ENCODE data around the gene EEF1AKMT3.

The EEF1AKMT3 gene

DNA sequence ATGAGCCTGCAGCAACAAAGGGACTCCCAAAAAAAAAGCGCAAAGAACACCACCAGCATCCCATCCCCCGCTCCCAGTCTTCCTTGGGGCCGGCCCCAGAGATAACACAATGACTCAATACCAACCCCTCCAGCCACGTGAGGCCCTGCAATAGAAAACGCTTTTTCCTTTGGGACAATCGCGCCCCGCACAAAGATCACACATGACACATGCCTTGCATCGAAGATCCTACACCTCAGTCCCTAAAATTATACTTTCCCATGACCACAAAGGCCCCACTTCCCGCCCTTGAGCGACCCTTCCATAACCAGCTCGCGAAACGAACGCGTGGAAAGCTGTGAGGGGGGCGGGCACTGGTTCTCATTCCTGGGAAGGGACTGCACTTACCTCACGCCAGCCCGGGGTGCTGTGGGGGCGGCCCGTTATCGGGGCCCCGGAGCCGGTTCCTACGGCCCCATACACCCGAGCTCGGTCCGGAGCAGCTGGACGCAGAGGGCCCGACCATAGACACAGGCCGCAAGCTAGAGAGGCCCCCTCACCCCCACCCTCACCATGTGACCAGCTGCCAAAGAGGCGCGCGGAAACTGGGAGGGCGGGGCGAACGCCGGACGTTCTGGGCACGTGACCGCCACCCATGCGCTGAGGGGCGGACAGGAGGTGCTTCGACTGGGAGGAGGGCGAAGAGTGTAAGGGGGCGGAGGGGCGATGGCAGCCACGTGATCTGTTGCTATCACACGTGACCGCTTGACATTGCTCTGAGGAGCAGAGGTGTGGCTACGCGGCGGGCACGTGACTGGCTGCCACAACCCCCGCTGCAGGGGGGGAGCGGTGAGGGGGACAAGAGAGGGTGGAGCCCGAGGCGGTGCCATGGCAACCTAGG, 20.4 kb upstream of the EEF1AKMT3 start, which contains the start of gene CDK4:
CDK4 (minus strand) TSS at position 523 of the 880 bp plus-strand sequence. CDS start 593 bp downstream, outside the sequence.
- peak; percentile 100 for DNase-seq

DNA sequence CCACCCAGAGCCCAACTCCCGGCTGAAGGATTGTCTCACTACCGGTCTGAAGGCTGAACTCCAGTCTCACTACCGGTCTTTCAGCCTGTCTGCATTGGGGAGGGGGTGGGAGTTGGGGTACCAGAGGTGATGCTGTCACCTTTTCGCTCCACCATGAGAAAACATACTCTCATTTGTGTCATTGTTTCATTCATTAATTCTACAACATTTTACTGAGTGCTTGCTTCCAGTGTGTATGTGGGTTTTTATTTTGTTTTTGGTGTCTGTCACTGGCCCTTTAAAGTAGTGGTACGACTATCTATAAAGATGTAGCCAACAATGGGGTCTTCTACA, 19.8 kb upstream of the EEF1AKMT3 start:
- no peak for DNase-seq

DNA sequence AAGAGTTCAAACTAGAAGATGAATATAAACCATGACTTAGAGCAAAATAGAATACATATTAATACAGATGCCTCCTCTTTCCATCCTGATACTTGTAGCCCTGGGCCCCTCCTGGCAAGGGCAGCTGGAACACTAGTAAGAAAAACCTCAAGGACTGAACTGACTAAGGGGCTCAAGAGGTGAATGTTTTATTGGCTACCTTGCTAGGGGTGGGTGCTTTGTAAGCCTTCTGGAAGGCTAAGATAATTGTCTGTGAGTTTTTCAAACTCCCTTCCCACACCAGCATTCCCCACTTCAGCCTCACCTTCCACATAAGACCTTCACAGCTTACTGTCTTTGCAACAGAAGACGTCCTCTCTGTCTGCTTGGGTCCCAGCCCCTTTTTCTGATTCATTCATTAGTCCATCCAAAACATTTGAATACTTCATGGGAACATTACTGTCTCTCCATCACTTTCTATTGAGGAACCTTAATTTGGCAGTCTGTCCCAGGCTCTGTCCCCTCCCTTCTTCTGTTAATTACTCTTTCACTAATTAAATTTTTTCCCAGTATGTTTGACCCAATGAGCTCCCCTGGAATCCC, 18.6 kb upstream of the EEF1AKMT3 start:
- DNase-seq: peak; percentile 48

DNA sequence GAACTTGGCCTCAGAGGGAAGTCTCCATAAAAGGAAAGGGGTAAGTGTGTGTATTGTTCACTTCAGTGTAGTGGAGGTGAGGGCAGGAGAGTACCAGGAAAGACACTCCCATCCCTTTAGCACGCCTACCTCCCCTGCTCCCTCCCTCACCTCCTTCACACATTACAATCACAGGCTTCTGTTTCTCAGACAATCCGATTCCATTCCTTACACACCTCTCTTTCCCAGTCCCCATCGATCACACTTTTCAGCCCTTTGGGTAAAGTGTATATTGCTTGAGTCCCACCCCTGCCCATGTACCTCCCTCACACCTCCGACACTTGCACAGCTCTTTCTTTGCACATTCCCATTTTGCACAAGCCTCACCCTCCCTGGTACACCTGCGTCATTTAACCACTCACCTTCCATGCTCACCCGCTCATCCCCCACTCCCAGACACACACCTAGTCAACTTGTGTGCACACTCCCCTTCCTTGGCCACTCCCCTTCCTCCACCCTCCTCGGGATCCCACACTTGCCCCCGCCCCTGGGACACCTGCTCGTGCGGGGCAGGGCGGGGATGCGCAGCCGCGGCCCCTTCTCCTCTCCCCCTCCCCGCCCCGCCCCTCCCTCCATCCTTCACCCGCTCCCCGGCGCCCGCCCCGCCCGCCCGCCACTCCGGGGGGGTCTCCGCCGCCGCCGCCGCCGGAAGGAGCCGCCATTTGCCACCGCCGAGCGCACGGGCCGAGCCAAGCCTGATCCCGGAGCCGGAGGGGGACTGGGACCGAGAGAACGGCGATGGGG, 17.8 kb upstream of the EEF1AKMT3 start, which contains the start of gene MARCHF9:
MARCHF9 (plus strand) TSS at position 693 of the 783 bp plus-strand sequence. CDS start 426 bp downstream, outside the sequence.
- DNase-seq: peak; percentile 93

DNA sequence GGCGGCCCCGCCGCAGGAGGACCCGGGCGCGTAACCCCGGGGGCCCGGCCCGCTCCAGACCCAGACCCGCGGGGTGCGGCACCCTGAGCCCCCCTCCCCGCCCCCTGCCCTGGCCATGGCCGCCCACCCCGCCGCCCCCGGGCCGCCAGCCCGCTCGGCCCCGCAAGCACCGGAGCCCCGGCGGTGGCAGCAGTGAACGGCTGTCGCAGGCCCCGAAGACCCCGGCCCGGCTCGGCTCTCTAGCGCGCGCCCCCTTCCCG, 17.3 kb upstream of the EEF1AKMT3 start:
- DNase-seq: no peak

DNA sequence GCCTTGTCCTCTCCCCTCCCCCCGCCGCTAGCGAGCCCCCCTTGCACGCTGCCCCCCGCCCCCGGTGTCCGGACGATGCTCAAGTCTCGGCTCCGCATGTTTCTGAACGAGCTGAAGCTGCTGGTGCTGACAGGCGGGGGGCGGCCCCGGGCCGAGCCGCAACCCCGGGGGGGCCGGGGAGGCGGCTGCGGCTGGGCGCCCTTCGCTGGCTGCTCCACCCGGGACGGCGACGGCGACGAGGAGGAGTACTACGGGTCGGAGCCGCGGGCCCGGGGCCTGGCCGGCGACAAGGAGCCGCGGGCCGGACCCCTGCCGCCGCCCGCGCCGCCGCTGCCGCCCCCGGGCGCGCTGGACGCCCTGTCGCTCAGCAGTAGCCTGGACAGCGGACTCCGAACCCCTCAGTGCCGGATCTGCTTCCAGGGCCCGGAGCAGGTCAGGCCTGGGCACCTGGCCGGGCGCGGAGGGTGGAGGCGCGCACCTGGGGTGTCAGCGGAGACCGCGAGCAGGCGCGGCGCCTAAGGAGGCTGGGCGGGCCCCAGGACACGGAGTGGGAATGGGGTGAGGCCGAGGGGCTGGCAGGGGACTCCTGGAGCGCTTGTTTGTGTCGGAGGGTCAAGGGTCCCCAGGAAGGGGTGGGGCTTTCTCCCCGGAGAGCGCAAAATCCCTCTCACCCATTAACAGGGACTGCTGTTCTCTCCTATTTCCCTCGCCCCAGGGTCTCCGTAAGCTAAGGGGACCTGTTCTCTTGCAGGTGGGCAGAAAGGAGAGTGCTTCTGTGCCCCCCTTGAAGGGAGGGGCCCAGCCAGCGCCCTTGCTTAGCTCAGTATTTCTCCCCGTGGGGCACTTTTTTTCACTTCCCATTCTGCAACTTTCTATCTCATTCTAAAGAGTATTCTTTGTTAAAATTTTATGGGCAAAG, 16.7 kb upstream of the EEF1AKMT3 start:
- peak; percentile 61 for DNase-seq

DNA sequence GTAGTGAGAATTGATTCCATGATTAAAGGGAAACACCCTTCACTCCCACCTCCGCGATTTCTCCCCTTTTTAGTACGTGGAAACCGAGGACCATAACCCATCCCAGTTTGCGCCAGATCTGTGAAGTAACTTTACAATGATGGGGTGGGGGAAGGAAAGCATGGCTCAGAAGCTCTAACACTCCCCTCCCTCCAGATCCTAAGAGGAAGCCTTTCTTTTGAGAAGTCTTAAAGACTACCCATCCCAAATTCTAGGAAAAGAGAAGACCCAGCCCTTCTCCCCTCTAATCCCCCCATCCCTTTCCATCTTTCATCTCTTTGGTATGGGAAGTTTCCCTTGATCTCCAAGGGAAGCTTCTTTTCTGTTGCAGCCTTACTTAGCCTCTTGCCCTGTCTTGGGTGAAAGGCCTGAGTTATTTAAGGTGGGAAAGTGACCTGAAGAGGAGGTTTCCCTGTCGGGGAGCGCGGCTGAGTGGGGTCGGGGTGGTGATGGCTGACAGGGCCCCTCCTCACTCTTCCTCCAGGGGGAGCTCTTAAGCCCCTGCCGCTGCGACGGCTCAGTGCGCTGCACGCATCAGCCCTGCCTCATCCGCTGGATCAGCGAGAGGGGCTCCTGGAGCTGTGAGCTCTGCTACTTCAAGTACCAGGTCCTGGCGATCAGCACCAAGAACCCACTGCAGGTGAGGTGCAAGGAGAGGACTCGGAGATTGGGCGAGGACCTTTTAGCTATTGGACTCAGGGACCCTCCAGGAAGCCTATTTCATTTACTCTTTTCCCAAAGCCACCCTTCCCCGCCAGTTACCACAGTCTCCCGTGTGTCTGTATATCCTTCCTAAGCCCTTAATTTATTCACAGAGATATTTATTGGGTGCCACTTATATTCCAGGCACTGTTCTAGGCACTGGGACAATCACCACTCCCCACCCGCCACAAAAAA, 15.7 kb upstream of the EEF1AKMT3 start:
- DNase-seq: peak; percentile 92

DNA sequence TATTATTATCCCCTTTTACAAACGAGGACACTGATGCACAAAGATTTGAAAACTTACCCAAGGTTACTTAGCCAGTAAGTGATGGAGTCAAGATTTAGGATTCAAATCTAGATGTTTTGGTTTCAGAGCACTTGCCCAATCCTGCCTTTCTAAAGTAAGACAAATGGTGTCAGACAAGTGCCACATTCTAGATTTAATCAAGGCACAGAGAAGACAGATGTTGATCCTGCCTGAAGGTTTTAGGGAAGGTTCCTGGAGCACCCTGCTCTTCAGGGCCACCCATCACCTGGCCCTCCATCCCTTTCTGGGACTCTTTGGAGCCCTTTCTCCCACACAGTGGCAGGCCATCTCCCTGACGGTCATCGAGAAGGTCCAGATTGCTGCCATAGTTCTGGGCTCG, 14.6 kb upstream of the EEF1AKMT3 start:
- no peak for DNase-seq

DNA sequence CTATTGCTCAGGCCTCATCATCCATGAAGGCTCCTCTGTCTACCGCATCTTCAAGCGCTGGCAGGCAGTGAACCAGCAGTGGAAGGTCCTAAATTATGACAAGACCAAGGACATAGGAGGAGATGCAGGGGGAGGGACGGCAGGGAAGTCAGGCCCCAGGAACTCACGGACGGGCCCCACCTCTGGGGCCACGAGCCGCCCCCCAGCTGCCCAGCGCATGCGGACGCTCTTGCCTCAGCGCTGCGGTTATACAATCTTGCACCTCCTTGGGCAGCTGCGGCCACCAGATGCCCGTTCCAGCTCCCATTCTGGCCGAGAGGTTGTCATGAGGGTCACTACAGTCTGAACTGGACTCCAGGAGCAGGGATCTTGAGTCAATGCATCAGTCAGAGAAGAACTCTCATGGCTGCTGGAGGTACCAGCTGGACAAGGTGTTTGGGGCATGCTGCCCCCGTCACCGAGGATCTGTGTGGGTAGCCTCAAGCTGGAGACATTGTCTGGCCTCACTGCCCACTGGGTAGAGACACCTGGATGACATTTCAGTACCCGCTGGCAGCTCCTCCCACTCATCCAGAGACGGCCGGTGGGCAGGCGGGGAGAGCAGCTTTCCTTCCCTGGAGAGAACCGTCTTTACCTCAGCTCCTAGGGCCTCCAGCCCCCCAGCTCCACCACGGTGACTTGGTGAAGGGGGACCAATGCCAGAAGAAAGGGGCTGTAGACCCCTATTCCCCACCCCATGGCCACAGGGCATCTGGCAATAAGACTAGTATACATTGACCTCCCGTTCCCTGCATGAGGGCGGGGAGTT, 13.7 kb upstream of the EEF1AKMT3 start:
- no peak for DNase-seq

DNA sequence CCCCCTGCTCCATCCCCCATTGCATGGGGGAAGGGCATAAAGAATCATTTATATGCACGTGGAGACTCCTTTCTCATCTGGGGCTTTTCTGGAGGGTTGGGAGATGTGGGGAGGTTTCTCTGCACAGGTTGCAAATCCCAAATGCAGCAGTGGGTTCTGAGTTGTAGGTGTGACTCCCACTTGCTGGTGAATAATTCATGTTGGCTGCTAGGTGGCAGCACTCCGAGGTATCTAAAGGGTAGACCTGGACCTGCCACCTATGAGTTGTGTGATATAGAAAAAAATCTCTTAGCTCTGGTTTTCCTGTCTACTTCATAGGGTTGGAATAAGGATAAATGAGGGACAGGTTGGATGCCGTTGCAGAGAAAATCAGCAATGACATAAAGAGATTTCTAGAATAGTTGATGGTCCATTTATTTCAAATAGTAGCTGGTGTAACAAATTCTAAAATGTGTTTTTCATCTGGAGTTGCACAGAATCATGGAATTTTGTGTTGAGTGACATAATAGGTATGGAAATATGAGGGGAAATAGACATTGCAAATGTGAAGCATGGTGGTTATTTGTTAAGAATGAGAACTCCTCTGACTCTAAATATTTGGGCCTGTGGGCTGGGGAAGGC, 12.9 kb upstream of the EEF1AKMT3 start:
- DNase-seq: peak; percentile 70

DNA sequence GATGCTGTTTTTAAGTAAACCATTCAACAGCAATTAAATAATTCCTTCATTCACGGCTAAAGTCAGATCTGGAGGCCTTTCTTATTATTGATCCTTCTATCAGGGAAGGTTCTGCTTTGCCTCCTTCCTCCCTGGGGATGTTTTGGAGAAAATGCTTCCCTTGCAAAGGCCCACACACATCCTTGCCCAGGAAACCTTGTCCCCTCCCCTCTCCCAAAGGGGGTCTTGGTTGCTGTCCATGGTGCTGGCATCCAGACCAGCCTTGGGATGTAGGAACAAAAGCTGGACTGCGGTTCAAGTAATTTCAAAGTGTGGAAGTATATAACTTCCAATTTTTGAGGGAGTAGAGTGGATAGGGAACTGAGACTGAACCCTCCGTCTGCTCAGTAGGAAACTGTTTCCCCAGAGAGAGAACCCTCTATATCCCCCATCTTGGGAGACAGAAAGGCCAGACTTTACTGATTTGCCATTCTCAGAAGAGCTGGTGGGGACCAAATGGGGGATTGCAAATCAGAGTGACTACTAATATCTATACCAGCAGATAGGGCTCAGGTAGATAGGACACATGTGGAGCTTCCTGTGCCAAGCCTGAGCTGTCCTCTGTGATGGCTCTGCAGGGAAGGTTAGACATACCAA, 11.9 kb upstream of the EEF1AKMT3 start:
- no peak for DNase-seq

DNA sequence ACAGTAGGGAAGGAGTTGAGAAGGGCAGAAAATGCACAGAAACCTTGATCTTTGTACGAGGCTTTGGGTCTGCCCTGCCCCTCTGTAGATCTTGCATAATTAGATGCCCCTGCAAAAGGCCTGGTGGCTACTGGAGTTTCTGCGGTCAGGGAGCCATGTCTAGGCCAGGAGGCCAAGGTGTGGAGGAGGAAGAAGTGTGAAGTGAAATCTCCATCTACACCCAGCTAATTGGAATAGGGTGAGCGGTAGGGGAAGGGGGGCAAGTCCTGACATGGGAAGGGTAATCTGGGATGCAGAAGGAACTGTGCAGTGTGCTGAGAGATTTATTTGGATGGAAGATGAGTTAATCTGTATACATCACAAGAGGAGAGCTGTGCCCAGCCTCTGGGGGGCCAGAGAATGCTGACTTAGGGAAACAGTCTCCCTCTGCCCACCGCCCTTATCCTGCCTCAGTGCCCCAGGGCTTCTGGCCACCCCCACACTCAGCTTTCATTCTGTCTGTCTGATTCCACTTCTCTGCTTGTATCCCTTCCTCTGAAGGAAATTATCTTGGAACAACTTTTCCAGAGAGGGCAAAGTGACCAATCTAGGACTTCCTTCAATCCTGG, 10.9 kb upstream of the EEF1AKMT3 start:
- DNase-seq: peak; percentile 68

DNA sequence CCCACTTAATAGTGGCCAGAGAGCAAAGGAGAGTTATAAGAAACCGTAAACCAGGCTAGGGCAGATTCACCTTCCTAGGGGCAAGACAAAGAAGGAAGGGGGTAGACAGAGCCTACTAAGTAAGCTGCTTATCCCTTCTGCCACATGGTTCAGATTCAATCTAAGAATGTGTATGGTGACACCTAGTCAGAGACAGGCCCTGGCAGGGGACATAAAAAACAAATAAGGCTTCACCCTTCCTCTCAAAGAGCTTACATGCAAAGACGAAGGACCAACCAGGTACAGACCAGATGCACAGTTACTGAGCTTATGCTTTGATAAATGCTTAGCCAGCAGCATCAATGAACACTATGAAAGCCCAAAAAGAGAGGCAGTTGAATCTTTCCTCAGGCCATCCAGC, 10.0 kb upstream of the EEF1AKMT3 start:
- peak; percentile 94 for DNase-seq

DNA sequence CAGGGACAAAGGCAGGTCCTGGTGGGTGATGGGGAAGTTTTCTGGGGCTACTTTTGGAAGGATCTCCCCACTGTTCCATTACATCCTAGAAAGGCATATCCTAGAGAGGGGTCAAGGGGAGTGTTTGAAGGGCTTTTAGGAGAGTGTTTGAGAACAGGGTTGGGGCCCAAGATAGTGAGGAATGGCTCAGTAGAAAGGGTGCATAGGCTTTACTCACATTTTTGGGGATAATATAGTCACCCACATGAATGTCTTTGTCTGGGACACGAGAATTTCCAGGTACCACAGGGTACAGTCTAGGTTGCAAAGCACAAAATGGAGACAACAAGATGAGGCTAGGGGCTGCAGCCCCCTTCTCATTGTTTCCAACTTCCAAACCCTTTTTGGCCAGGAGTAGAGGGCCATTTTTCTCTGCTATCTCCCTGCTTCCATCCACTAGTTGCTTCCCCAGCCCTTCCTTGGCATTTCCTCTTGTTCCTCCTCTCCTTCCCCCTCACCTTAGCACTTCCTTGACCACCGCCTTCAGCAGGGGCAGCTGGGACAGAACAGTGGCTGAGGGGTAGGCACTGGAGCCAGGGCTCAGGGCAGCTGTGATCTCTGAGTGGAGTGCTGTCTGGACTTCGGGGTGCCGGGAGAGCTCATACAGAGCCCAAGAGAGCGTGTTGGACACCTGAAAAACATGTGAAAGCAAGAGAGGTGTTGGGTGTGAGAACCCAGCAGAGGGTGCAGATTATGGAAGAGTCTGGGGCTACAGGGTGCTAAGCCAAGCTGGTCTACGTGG, 8.3 kb upstream of the EEF1AKMT3 start:
- DNase-seq: no peak

DNA sequence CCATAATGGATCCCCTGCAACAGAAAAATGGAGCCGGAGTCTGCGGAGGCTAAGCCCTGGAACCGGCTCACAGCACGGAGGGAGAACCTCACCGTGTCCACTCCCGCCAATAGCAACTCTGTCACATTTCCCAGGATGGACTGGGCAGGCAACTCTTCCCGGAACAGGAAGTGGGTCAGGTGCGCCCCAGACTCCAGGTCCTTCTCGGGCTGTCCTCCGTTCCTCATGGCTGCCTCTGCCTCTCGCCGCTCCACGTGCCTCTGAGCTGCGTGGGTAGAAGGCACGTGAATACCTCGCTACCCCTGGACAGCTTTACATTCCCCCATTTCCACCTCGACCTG, 7.8 kb upstream of the EEF1AKMT3 start:
- no peak for DNase-seq

DNA sequence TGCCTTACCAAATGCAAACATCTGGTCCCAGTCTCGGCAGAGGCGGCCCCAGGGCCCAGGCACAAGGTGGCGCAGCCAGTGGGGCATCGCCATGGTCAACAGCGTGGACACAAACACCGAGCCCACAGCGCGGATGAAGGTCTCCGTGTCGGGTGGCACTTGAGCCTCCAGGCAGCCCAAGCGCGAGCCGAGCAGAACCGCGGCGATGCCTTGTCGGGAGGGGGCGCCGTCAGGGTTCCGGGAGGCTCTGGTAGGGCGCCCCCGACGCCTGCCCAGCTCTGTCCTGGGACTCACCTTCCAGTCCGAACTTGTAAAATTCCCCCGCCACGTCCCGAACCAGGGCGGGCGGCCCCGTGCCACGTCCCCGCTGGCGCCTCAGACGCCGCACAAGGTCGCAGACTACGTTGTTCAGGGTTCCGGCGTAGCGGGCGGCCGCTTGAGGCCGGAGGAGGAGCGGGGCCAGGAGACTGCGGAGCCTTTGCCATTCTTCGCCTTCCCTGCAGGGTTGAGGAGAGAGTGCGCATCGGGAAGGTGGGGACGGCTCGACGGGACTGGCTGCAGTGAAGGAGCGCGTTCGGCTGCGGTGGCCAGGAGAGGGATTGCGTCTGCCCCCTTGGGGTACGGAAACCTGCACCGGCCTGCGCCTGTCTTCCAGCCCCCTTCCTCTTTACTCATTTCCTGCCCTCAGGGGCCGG, 7.3 kb upstream of the EEF1AKMT3 start:
- DNase-seq: peak; percentile 58

DNA sequence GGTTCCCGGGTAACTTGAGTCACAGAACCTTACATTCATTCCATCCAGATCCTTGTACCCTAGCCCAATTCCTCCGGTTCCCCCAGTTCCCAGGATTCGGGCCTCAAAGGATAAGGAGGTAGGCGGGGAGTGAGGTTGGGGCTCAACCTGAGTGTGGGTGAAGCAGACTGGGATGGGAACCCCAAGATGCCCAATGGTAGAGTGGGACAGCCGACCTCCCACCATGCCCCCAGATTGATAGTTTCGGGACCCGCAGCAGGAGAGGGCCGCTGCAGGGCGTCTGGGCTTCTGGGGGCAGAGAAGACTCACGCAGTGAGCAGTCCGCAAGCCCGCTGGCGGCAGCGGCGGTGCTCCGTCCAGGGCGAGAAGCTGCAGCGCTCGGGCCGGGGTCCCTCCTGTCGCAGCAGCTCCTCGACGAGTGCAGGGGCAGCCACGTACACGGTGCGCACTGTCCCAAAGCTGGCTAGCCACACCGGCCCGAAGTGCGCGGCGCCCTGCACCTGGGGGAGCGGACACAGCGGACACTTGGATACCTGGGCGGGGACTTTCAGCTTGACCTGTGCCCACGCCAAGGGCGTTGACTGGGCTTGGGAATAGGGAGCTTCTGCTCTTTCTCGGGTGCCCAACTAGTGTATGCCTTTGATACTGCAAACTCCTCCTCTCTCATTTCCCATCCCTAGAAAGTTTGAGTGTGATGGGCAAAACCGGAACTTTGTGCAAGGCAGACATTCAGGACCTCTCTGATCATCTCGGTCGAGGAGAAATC, 6.5 kb upstream of the EEF1AKMT3 start:
- DNase-seq: no peak

Measured in NCI-H82 (cell line).